ENCODE results near the gene LGALS7.

Gene LGALS7

GRCh38 chr19:38773469-38774177 lies at the start of gene LGALS7:
LGALS7 (minus strand) TSS chr19:38773517; CDS start chr19:38773492, 25 bp downstream.
- no peak for TF ChIP-seq CEBPB (IDR thresholded peaks at IDR 0.05)
- TF ChIP-seq RAD21 (IDR thresholded peaks at IDR 0.05; ENCODE audit: low read depth): no peak
- no peak for TF ChIP-seq ZBTB7A (IDR thresholded peaks at IDR 0.05; ENCODE audit: low read depth)

GRCh38 chr19:38819231-38819920 lies 46.1 kb upstream of the LGALS7 start:
- no peak for TF ChIP-seq TCF12 (IDR thresholded peaks at IDR 0.05; ENCODE audit: low read depth)
- no peak for TF ChIP-seq EP300 (IDR thresholded peaks at IDR 0.05; ENCODE audit: borderline replicate concordance)
- no peak for TF ChIP-seq RAD21 (IDR thresholded peaks at IDR 0.05; ENCODE audit: low read depth)
- no peak for TF ChIP-seq USF1 (IDR thresholded peaks at IDR 0.05)
- TF ChIP-seq CEBPB (IDR thresholded peaks at IDR 0.05): no peak
- no peak for TF ChIP-seq MAX (IDR thresholded peaks at IDR 0.05)
- TF ChIP-seq TAF1 (IDR thresholded peaks at IDR 0.05; ENCODE audit: low read depth): no peak
- no peak for TF ChIP-seq REST (IDR thresholded peaks at IDR 0.05; ENCODE audit: low read depth)
- no peak for TF ChIP-seq ZBTB7A (IDR thresholded peaks at IDR 0.05; ENCODE audit: low read depth)

- no peak for TF ChIP-seq EGR1 (IDR thresholded peaks at IDR 0.05)
- no peak for TF ChIP-seq CREB1 (IDR thresholded peaks at IDR 0.05; ENCODE audit: low read depth)
- TF ChIP-seq NFIC (IDR thresholded peaks at IDR 0.05): no peak
- TF ChIP-seq TEAD4 (IDR thresholded peaks at IDR 0.05): no peak
- no peak for TF ChIP-seq CEBPB (IDR thresholded peaks at IDR 0.05)
- no peak for TF ChIP-seq FOXM1 (IDR thresholded peaks at IDR 0.05; ENCODE audit: borderline replicate concordance, low read depth)
- TF ChIP-seq RAD21 (IDR thresholded peaks at IDR 0.05; ENCODE audit: low read depth): no peak
- TF ChIP-seq REST (IDR thresholded peaks at IDR 0.05; ENCODE audit: low read depth): no peak
- no peak for TF ChIP-seq MAX (IDR thresholded peaks at IDR 0.05)
- TF ChIP-seq ZBTB7A (IDR thresholded peaks at IDR 0.05; ENCODE audit: low read depth): no peak
- no peak for TF ChIP-seq YY1 (IDR thresholded peaks at IDR 0.05; ENCODE audit: low read depth)
- no peak for TF ChIP-seq EP300 (IDR thresholded peaks at IDR 0.05; ENCODE audit: borderline replicate concordance)
- no peak for TF ChIP-seq TAF1 (IDR thresholded peaks at IDR 0.05; ENCODE audit: low read depth)
- TF ChIP-seq TCF12 (IDR thresholded peaks at IDR 0.05; ENCODE audit: low read depth): no peak
- TF ChIP-seq USF1 (IDR thresholded peaks at IDR 0.05): no peak
Observed at GRCh38 chr19:38817081-38817480, 43.8 kb upstream of the LGALS7 start.

GRCh38 chr19:38816131-38816750 lies 42.9 kb upstream of the LGALS7 start:
- TF ChIP-seq FOXM1 (IDR thresholded peaks at IDR 0.05; ENCODE audit: borderline replicate concordance, low read depth) (no peak), CREB1 (IDR thresholded peaks at IDR 0.05; ENCODE audit: low read depth) (no peak), ZBTB7A (IDR thresholded peaks at IDR 0.05; ENCODE audit: low read depth) (no peak), RAD21 (IDR thresholded peaks at IDR 0.05; ENCODE audit: low read depth) (no peak)

GRCh38 chr19:38815059-38816001 lies 42.0 kb upstream of the LGALS7 start:
- TF ChIP-seq FOXM1 (IDR thresholded peaks at IDR 0.05; ENCODE audit: borderline replicate concordance, low read depth): no peak
- no peak for TF ChIP-seq TCF12 (IDR thresholded peaks at IDR 0.05; ENCODE audit: low read depth)
- TF ChIP-seq MAX (IDR thresholded peaks at IDR 0.05): no peak
- no peak for TF ChIP-seq NFIC (IDR thresholded peaks at IDR 0.05)
- TF ChIP-seq CEBPB (IDR thresholded peaks at IDR 0.05): no peak
- TF ChIP-seq TAF1 (IDR thresholded peaks at IDR 0.05; ENCODE audit: low read depth): no peak
- no peak for TF ChIP-seq RAD21 (IDR thresholded peaks at IDR 0.05; ENCODE audit: low read depth)
- TF ChIP-seq REST (IDR thresholded peaks at IDR 0.05; ENCODE audit: low read depth): no peak
- TF ChIP-seq YY1 (IDR thresholded peaks at IDR 0.05; ENCODE audit: low read depth): no peak
- TF ChIP-seq EP300 (IDR thresholded peaks at IDR 0.05; ENCODE audit: borderline replicate concordance): no peak
